Right lobe of liver (tissue), 6 donors: Measurements from ENCODE around the gene ARHGAP8. TPM values are rescaled to one million over a fixed set of nuclear protein-coding genes. Genes with fewer than 3 reads are reported as not detected.

ENCODE experiments used
- ATAC-seq, 4 donors: fragments of 200-7000 bp; cut with Tn5 transposase; one replicate each; pipeline ENCODE4 v1.9.1; 2020; ENCODE audit warnings: mild to moderate bottlenecking in 4 of 4, moderate library complexity in 4 of 4
- DNase-seq, 3 donors: peaks; one replicate each; pipeline ENCODE4 v3.0.0-alpha.2; 2020
- H3K27ac ChIP-seq, 3 donors: fragments of 200-600 bp; one replicate each; pipeline ENCODE4 v1.8.0; 2022
- H3K27me3 ChIP-seq, 2 donors: fragments of 200-600 bp; one replicate each; pipeline ENCODE4 v1.8.0; 2022
- H3K36me3 ChIP-seq, 4 donors: fragments of 200-600 bp; sonication (generic) in 1 of 4; one replicate each; pipeline versions ENCODE4 v1.5.1 to v1.8.0; 2017 to 2022; ENCODE audit warnings: control low read depth in 1 of 4
- H3K4me1 ChIP-seq, 4 donors: fragments of 200-600 bp; sonication (generic) in 1 of 4; one replicate each; pipeline versions ENCODE4 v1.5.1 to v1.8.0; 2017 to 2022; ENCODE audit warnings: control low read depth in 1 of 4
- H3K4me3 ChIP-seq, 3 donors: fragments of 200-600 bp; one replicate each; pipeline ENCODE4 v1.8.0; 2022
- H3K9me3 ChIP-seq, 4 donors: fragments of 200-600 bp; sonication (generic) in 1 of 4; one replicate each; pipeline versions ENCODE4 v1.5.1 to v1.8.0; 2017 to 2022; ENCODE audit warnings: control low read depth in 1 of 4
- POLR2A ChIP-seq: fragments of 450-650 bp; IDR thresholded peaks from one replicate; pipeline ENCODE4 v1.6.1; 2017; ENCODE audit warnings: antibody characterized with exemption, mild to moderate bottlenecking
- WGBS: methylation state at CpG from one replicate; pipeline ENCODE4 v1.1.6; 2018; ENCODE audit warnings: low coverage, low lambda C conversion rate; ENCODE audit not compliant: insufficient coverage; ENCODE audit errors: missing lambda C conversion rate; 5-methylcytosine and 5-hydroxymethylcytosine counted together
- intact Hi-C, 2 donors: fragments of 100-400 bp; cut with DNase I; formaldehyde crosslinking; loops; one replicate each; pipeline versions ENCODE4 v1.11.2 to v1.14.1; 2022
- total RNA-seq, 6 experiments: library from RNA; depleted of rRNA in 2 of 6; stranded (reverse); fragments of >200 nt in 2 of 6; fragmentation: NEBNext Ultra II Directional in 3 of 6; extraction: Animal tissue kit (Norgen Biotek cat#: 25700) in 3 of 6; gene quantifications; one replicate each; pipeline versions ENCODE4 v1.1.0 to v1.2.4, GENCODE V29; 2016 to 2023
- TF ChIP-seq, protein P1 (sequence below), 4 donors: fragments of 200-600 bp in 3 of 4; fragments of 450-650 bp in 1 of 4; IDR thresholded peaks; one replicate each; pipeline versions ENCODE4 v1.5.1 to v1.8.0; 2016 to 2022; ENCODE audit warnings: antibody characterized with exemption in 4 of 4, mild to moderate bottlenecking in 2 of 4
- donor health status: DM: no; HTN: yes; CAD: no.
- donor health status: DM: no; HTN: no; CAD: no.
- donor health status: DM: no; HTN: no; CAD: no.
- donor health status: DM: no; HTN: yes; CAD: no.
- donor health status: DM: no; HTN: yes; CAD: no.

ARHGAP8 gene
- total RNA-seq, 6 experiments from 2014 or later, result 0.49 to 1.0 (median 0.61) TPM; not detected in 1

DNA sequence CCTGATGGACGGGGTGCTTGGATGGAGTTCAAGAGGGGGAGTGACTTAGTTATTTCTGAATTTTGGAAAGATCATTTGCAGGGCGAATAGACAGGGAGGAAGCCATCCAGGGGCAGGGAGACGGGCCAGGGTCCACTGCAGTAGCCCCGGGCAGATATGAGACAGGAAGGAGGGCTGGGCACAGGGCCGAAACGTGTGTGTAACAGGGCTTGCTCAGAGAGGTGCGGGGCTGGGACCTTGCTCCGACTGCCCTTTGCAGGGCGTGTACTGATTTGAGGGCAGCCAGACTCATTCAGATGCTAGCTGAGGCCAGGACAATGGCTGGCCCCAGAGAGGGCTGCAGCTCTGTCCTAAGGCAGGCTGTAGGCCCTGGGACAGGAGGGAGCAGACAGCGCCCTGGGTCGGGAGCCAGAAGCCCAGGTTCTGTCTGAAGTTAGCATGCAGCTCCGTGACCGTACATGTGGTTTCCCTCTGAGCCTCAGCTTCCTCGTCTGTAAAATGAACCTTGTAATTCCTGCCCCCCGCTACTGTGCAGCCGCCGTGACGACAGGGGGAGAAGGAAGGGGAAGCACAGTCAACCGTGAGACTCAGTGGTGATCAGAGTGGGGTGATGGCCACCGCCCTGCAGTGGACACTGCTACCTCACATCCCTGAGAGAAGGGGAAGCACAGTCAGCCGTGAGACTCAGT lies 154.0 kb downstream of the ARHGAP8 start:
- WGBS, result 61% methylated on average over 4 of the region's 21 CpGs
- no peak overlapping the region for H3K4me3 ChIP-seq
- no peak overlapping the region for H3K27ac ChIP-seq
- DNase-seq (peak in 1 of 3 donors; percentile 24), ATAC-seq (no peak)
- TF ChIP-seq, protein P1, sequence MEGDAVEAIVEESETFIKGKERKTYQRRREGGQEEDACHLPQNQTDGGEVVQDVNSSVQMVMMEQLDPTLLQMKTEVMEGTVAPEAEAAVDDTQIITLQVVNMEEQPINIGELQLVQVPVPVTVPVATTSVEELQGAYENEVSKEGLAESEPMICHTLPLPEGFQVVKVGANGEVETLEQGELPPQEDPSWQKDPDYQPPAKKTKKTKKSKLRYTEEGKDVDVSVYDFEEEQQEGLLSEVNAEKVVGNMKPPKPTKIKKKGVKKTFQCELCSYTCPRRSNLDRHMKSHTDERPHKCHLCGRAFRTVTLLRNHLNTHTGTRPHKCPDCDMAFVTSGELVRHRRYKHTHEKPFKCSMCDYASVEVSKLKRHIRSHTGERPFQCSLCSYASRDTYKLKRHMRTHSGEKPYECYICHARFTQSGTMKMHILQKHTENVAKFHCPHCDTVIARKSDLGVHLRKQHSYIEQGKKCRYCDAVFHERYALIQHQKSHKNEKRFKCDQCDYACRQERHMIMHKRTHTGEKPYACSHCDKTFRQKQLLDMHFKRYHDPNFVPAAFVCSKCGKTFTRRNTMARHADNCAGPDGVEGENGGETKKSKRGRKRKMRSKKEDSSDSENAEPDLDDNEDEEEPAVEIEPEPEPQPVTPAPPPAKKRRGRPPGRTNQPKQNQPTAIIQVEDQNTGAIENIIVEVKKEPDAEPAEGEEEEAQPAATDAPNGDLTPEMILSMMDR (IDR thresholded peaks at IDR 0.05), result no peak
- no peak for TF ChIP-seq POLR2A
- no peaks in the 10 kb centered on the region for H3K36me3 ChIP-seq
- no peaks in the 10 kb centered on the region for H3K4me1 ChIP-seq
- H3K9me3 ChIP-seq, result peaks cover 0 to 5% (median 0%) of the 10 kb centered on the region in 4 donors
- no peaks in the 10 kb centered on the region for H3K27me3 ChIP-seq
- intact Hi-C loops, result no loop called here

DNA sequence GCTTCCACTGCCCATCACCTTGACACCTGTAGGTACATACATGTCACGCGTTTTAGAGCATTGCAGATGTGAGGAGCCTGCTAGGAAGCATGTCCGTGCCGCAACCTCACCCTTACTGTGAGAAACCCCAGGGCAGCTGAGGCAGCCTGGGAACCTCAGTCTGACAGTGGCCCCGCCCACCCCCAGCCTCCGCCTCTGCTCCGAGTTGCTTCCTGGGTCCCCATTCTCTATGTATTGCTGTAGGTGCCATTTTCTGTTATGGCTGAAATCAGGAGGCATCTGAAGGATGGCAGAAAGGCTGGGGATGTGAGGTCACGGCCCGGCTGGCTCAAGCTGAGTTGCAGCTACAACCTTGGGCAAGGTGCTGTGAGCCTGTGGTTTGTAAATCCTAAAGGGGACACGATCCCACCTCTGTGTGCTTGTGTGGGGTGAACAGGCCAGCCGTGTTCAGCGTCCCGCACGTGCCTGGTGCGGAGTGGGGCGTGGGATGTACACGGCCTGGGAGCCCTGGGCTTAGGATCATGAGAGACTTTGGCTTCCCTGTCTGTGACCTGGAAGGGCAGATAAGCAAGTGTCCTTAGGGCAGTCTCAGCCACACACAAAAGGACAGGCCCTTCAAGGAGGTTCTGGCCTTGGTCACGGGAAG lies 154.7 kb downstream of the ARHGAP8 start:
- no peaks in the 10 kb centered on the region for H3K27me3 ChIP-seq
- no peak overlapping the region for H3K27ac ChIP-seq
- intact Hi-C loops, result no loop called here
- no peak overlapping the region for H3K4me3 ChIP-seq
- 57% methylated on average over 5 of the region's 18 CpGs for WGBS
- no peaks in the 10 kb centered on the region for H3K4me1 ChIP-seq
- H3K9me3 ChIP-seq, result no peaks in the 10 kb centered on the region
- no peaks in the 10 kb centered on the region for H3K36me3 ChIP-seq
- DNase-seq (peak in 1 of 3 donors; percentile 26), ATAC-seq (no peak)
- TF ChIP-seq POLR2A, result no peak
- TF ChIP-seq, protein P1 (IDR thresholded peaks at IDR 0.05), result no peak

DNA sequence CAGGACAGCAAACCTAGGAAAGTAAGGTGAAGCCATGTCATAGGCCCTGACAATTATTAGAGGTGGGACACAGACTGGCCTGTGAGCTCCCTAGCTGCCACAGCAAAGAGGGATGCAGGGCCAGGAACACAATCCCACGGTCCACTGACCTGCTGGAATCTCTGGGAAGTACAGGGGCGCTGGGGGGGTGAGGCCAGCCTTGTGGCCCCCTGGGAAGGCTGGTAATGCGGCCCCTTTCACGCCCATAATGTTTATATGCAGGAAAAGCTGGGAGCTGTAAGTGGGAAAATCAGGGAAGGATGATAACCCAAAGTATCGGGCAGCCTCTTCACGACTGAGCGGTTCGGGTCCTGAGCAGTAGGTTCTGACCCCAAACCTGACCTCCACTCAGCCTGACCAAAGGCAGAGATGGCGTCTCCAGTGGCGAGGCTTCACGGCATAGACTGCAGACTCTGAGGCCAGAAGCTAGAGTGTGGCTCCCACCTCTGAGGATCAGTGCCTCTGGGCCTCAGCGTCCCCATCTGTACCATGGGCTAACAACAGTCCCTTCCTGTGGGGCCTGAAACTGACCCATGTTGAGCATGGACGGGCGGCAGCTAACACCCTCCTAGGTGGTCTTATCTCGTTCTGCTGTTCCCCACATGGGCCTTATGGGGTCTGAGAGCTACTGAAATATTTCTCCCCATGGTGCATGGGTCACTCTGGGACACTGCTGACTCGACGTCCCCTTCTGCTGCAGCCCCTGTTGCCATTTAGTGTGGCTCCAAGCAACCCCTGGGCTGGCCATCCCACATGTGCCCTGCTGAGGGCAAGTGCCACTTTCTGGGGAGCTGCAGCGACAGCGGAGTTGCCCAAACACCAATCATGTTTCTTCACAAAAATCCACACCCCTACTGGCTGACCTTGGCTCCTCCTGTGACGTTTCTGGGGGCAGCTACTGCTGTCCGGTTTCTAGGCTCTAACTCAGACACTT lies 155.7 kb downstream of the ARHGAP8 start:
- no peak overlapping the region for H3K4me3 ChIP-seq
- H3K27me3 ChIP-seq, result no peaks in the 10 kb centered on the region
- 36% methylated on average over 7 of the region's 21 CpGs for WGBS

DNA sequence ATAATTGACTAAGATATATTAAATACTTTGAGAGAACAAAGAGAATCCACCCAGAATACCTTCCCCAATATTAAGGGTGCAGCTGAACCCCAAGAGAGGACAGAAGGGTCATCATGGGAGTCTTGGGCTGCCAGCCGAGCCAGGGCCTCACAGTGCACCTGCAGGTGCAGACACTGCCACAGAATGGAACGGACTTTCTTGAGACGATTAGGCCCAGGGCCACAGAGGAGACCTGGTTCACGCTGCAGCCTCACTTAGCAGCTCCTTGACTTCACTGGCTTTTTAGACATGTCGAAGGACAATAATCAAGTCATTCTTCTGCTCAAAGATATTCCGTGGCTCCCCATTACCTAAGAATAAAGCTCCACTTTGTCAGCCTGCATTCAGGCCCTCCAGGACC lies 156.9 kb downstream of the ARHGAP8 start:
- ATAC-seq (no peak), DNase-seq (peak in 2 of 3 donors; percentile 18 to 24)
- Histone ChIP-seq H3K9me3 (no peaks in the 10 kb centered on the region), H3K27me3 (no peaks in the 10 kb centered on the region), H3K4me1 (no peaks in the 10 kb centered on the region), H3K27ac (no peak overlapping the region), H3K4me3 (no peak overlapping the region), H3K36me3 (no peaks in the 10 kb centered on the region)
- TF ChIP-seq, protein P1 (IDR thresholded peaks at IDR 0.05), result no peak
- TF ChIP-seq POLR2A, result no peak
- intact Hi-C loops, result no loop called here
- WGBS, result 76% methylated on average over 3 of the region's 6 CpGs

More for the DNA sequence above, 155.7 kb downstream of the ARHGAP8 start:
- Histone ChIP-seq H3K4me1 (no peaks in the 10 kb centered on the region), H3K36me3 (no peaks in the 10 kb centered on the region), H3K27ac (no peak overlapping the region), H3K9me3 (no peaks in the 10 kb centered on the region)
- DNase-seq (peak in 1 of 3 donors; percentile 32), ATAC-seq (no peak)
- intact Hi-C loops, result no loop called here
- no peak for TF ChIP-seq POLR2A
- TF ChIP-seq, protein P1 (IDR thresholded peaks at IDR 0.05), result no peak

Other genes with a start within 250 kb of the ARHGAP8 start
- 10 to 100 TPM; 14.1 to 25.3 (median 20.2) TPM for gene PRR5, start 50.4 kb upstream of the ARHGAP8 start, total RNA-seq